HG03175 (cell line): Measurements from ENCODE around the gene FOXP1.

Experiments used
- ATAC-seq: cut with Tn5 transposase; IDR thresholded peaks from one replicate; pipeline ENCODE4 v1.9.1; 2021; ENCODE audit warnings: mild to moderate bottlenecking, moderate library complexity; ENCODE audit not compliant: unreplicated experiment

FOXP1 gene

DNA sequence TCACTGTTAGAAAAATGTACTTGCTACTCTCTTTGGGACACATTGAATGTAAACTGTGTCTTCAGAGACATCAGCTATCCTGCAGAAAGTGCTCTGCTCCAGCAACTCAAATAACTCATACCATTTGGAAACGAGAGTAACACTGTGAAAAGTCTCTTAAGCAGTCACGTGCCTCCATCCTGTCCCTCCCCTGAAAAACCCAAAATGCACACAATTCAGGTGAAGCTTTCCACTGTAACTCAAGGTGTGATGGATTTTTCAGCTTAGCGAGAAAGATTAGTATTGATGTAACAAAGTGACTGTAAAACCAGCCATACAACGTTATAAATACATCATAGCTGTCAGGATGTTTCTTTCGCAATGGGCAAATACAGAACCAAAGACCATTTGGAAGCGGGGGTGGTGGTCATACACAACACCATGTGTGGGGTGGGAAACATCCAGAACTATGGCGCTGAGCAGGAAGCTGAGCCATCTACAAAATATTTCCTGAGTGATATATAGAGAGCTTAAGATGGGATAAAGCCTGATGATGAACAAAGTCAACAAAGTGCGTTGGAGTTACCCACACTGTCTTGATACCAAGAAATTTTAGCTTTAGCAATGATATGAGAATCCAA, 332.3 kb downstream of the FOXP1 start:
- no peak for ATAC-seq

DNA sequence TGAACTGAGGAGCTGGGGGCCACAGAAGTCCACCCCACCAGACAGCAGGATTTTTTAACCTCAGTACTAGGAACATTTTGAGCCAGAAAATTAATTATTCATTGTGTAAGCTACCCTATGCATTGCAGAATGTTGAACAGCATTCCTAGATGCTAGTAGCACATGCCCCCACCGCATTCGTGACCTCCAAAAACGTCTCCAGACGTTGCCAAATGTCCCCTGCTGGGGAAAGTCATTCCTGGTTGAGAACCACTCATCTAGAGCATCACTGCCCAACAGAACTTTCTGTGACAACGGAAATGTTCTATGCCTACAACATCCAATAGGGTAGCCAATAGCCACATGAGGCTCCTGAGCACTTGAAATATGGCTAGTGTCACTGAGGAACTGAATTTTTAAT, 333.5 kb downstream of the FOXP1 start:
- no peak for ATAC-seq

DNA sequence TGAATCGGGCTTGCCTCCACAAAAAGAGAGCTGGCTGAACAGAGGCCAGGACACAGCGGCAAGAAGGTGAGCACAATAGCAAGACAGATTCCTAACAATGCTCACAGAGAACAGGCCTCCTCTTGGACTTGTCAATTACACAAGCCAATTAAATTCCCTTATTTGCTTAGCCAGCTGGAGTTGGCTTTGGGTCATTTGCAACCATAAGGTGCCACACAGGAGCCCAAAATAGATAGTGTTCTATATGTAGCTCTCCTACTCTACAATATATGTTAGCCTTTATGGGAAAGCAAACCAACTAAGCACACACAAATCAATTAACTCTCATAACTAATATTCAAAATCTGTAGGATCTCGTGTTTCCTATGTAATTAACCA, 335.6 kb downstream of the FOXP1 start:
- no peak for ATAC-seq

DNA sequence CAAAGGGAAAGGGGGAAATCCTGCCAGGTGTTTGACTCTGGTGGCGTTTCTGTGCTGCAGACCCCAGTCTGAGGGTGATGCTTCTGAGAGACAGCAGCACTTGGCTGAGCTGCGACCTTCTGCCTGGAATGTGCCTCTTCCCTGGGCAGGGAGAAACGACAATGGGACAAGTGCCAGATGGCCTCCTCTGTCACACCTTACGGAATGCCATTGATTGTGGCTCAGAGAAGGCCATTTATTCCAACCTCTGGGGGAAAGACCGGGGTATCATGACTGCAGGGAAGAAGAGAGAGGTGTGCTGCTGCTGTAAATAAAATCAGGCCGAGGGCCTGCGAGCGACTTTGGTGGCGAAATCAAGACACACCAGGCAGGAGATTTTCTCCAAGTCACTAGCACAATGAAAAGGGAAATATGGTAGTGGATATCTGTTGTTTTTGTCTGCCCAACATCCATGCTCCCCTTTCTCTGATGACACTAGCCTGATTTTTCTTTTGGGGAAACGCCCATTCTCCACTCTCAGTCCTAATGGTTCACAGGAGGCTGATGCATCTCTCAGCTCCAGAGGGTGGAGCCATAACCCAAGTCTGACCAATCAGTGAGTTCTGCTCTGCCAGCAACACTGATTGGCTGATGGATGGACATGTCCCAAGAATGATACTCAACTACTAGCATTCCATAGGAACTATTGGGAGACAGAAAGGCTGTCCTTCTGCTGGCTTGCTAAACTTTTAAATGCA, 336.1 kb downstream of the FOXP1 start:
- no peak for ATAC-seq

DNA sequence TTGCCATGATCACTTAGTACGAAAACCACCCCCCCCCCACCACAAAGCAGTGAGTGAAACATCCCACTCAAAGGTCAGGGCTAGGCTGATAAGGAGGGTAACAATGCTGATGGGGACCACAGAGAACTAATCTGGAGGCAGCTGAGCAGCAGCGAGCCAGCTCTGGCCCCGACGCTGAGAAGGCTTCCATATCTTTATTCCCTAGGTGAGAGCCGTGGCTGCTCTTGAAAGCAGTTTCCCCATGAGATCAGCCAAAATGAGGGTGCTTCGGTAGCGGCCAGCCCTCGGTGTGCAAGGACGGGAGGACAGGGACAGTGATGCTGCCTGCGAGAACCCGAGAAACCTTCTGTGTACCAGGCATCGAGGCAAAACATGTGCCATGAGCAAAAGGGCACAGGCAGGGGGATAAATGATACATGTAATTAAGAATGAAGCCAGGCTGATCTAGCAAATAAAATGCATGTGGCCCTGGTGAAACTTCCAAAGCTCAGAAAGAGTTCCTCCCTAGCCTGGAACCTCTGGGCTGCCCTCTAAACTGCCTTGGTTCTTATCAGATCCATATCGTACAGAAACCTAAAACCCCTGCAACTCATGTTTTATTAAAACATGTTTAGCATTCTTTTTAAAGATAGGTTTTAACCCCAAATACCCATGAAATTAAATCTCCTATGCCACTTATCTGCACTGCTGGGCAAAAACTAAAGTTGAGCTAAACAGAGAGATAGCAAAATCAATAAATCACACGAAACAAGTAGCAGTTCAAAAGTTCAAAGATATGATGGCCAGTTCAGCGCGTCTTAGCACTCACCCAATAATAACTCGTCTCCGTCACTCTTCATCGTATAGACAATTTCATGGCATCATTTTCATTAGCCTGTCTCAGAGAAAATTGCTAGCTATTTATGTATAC, 337.3 kb downstream of the FOXP1 start:
- no peak for ATAC-seq

DNA sequence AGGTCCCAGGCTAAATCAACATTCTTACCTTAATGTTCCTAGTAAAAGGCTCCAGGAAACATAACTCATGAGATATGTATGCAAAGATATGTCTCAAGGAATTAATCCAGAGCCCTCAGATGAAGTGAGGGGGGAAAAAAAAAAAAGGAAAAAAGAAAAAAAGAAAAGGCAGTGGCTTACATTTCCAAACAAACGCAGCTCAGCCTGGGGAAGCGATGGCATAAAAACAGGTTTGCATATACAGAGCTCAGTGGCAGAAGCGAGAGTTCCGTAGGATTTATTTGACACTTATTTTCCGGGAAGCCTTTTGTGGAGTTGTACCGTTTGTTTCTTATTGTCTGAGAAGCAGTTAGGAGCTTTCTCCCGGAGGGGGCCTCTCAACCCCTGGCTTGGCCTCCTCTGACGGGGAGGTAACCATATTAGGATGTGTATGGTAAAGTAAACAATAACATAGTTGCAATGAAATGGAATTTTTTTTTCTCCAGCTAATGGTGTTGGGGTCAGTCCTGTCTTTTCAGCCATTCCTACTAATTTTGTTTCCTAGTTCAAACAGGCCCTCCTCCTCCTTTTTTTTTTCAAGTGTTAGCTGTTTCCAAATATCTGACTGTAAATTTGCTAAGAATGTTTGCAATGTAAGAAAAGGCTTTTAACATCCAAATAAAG, 338.6 kb downstream of the FOXP1 start:
- ATAC-seq, result no peak

DNA sequence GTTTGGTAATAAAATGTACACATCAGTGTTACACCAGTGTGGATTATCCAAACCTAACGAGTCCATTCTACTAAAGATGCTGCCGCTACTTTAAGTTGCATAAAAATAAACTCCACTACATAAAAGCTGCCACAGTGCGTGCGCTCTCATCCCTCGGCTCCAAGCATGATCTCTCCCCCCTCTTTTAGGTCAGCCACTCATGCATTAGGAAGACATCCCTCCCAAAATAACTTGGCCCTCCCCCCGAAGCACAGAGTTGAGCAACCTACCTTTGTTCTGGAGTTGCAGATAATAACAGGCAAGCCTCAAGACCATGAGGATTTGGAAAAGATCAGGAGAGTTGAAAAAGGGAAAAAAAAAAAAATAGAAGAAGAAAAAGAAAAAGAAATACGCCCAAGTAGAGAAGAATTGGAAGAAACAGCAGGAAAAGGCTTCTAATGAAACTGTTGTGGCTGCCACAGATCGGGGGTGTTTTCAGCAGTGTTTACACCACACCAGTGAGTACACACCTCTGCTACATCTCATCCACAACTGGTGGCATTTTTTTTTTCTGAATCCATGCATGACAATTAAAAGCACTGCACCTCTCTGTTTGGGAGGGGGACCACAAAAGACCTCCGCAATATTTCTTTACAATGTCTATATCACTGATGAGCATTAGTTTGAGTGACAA, 339.2 kb downstream of the FOXP1 start:
- ATAC-seq, result no peak

DNA sequence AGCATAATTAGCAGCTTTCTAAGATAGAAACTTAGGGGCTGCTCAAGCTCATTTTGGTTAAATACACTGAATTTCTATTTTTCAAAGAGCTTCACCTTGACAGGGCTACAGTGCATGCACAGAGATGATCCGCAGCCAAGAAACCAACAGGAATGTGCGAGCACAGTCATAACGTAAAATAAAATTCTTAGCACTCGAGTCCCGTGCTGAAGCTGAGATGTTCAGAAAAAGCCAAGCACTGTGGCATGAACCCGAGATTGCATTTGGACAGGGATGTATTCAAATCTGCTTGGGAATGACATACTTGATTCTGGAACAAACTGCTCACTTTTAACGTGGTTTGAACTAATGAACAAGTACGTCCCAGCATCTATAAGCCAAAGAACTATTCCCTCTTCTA, 340.3 kb downstream of the FOXP1 start:
- no peak for ATAC-seq

DNA sequence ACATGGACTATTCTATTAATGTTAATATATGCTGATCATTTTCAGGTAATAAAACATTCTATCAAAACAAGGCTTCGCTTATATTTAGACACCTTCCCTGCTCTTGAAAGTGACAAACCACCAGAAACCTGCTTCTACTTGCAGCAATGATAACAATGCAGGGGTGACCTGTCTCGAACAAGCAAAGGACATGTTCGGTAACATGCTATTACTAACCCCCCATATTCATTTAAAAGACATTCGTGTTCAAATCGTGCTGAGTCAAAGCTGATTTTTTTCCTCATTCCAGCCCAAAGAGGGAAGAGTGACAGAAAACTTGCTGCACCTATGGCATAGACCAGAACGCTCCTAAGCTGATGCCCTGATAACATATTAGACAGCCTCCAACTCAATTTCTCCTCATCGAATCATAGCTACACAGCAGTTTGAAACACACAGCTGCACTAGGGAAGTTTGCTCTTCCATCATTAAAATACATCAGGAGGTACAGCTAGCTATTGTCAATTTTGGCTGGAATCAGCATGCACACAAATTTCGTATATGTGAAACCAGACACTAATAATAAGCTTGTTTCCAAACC, 341.5 kb downstream of the FOXP1 start:
- ATAC-seq, result no peak

DNA sequence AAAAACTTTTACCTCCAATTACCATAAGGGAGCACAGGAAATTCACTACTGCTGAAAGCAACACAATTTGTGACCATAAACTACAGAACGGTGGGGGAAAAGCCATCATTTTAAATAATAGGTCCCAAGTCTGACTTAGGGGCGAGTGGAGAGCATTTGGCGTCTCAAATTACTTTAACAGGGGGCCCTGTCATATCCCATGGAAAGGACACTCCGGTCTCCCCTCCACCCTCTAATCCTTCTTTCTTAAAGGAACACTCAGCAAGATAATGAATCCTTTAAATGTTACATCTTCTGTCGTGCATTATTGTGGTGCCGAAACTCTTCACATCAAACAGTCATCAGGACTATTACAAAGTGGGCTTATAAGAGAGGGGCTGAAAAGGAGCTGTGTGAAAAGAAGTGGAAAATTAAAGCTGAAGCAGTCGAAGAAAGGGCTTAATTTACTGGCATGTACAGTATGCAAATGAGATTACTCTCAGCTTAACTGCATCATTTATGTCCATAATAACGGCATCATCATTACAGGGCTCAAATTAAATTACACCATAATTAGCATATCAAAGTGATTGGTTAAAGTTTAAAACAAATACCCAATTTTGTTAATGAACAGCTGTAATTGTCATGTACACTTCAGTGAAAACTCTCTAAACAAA, 342.2 kb downstream of the FOXP1 start:
- no peak for ATAC-seq

DNA sequence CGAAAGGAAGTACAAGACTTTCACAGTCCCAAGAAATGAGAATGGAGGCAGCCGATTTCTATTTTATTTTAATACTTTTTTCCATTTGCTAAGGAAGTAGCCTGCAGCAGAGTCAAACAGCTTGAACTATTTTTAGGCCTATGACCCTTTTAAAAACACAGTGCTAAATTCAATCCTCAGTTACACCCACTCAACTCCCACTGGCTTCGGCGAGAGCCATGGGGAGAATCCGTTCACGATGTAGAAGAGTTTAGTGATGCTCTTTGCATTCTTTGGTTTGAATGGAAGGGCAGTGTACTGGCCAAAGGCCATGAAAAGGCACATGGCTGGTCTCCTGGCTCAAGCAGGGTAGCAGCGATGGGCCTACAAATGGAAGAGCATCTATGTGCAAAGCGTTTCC, 343.5 kb downstream of the FOXP1 start:
- ATAC-seq, result no peak

DNA sequence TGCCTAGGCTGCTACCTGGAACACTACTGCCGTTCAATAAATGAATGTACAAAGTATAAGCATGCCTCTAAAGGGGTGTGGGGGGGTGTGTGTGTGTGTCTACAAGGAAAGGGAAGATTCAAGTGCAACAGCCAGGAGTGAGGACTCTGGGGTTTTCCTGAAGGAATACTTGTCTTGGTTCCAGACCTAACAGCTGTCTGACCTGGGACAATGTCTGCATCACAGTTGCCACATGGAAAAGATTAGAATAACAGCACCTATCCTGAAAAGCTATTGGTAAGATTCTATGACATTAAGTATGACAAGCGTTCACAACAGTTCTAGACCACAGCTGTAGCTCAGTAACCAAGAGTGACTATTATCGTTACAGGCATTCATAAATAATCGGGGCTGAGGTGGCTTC, 345.2 kb downstream of the FOXP1 start:
- no peak for ATAC-seq

DNA sequence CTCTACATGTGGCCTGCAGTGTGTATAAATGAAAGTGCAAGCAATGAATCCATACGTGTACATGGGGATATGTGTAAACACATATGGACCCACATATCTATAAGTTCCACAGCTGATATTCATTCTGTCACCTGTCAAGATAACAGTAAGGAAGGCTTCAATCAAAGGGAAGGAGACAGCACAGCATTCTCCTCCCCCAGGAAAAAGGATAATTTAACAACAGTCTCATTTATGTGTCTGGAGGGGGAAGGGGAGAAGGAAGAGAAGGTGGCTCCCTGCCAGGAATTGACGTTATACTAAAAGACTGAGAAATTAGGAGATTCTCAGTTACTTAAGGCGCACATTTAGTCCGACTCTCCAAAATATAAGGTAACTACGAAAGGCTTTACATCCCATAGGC, 345.9 kb downstream of the FOXP1 start:
- no peak for ATAC-seq

DNA sequence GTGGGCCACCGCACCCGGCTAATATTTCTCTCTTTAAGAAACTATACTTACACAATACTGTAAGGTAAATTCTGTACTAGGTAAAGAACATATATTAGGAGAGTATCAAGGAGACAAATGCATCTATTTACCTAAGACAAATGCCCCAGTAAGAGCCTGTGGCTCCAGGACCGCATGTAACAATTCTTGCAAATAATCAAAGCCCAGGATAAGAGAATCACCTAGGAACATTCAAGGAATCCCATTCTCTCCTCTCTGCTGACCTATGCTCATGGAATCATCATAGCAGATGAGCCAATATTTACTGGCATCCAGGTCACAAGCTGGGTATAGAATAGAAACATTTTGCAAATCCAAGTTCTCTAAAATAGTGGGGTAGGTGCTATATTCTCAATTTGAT, 347.7 kb downstream of the FOXP1 start:
- ATAC-seq, result no peak

DNA sequence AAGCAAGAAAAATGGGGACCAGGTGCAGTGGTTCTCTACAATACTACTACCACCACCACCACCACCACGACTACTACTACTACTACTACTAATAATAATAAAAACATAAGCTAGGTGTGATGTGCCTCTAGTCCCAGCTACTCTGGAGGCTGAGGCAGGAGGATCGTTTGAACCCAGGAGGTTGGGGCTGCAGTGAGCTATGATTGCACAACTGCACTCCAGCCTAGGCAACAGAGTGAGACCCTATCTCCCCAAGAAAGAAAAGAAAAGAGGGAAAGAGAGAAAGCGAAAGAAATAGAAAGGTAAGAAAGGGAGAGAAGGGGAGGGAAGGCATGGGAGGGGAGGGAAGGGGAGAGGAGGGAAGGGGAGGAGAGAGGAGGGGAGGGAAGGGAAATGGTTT, 350.6 kb downstream of the FOXP1 start:
- ATAC-seq, result no peak

DNA sequence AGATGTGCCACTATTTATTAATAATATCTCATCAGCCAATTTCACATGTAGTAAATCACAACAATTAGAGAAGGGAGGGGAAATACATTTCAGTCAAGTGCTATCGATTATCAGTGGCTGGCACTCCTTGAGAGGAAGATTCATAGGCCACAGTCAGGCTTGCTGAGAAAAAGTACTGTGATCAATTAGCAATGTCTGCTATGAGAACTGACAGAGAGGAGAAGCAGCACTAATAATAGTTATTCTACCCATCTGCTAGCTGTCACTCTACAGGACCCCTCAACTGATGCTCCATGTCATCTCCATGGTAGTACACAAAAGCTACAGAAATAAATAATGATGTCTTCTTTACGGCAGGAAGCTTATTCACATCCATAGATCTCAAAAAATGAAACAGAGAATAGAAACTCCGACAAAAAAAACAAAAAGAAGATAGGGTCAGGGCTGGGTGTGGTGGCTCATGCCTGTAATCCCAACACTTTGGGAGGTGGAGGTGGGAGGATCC, 351.3 kb downstream of the FOXP1 start:
- ATAC-seq, result no peak

DNA sequence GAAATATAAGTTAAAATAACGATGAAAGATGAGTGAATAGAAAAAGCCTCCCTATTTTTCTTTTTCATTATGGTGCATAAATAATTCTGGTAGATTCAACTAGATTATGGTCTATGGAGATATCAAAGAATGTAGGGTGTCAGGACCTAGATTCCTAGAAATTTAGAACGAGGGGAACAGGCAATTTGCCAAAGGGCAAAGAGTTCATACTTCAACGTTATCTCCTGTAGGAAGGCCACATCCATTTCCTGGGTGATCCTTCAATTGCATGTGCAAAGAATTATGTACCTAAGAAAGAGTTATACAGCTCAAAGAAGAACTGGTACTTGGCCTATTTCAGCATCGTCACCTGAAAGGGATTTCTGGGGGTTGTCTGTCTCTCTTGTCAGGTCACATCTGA, 351.8 kb downstream of the FOXP1 start:
- no peak for ATAC-seq

DNA sequence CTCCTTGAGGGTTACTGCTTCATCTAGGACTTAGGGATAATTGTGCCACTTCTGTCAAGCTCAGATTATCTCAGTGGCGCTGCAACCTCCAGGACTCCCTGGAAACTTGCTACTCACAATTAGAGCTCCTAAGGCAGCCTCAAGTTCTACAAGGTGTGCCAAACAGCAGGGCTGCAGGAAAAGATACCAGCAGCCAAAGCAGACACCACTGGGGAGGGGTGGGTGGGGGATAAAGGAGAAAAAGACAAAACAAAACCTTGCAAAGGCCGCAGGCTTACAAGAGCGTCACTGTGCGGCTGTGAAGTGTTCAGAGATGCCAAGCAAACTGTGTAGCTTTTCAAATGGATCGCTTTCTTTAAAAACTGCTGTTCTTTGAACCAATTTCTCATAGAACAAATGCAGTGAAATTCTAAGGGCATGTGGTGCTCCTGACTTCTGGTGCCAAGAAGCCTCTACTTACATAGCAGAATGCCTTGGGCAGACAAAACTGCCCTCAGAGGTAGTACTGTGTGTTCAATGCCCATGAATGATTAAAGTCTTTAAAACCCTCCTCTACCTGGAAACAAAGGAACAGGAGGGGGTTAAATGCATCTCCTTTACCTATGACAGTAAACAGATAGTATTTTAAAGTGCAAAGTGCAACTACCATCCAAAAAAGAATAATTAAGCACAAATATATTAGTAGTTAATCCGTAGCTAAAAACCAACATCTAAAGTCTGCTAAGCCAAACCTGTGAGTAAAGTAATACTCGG, 353.4 kb downstream of the FOXP1 start:
- no peak for ATAC-seq
